GM23338 (cell line): ENCODE measurements around the gene IBA57. TPM values are rescaled to one million over a fixed set of nuclear protein-coding genes. Genes with fewer than 3 reads are reported as not detected.

Source experiments
- CREB1 ChIP-seq: fragments of 250-450 bp; sonication (Bioruptor Pico); IDR thresholded peaks from 2 replicates; pipeline ENCODE4 v1.5.0; 2020; ENCODE audit warnings: low read depth, mild to moderate bottlenecking, moderate library complexity
- CTCF ChIP-seq, 2 experiments: fragments of 200-600 bp in 1 of 2; sonication (generic) in 1 of 2; conservative IDR thresholded peaks; 2 replicates each; pipeline versions ENCODE4 v1.5.1 to v1.6.1; 2016 to 2017; ENCODE audit warnings: antibody characterized with exemption in 2 of 2, low read depth in 2 of 2, mild to moderate bottlenecking in 2 of 2, moderate library complexity in 1 of 2
- ETS1 ChIP-seq: IDR thresholded peaks from 2 replicates; pipeline ENCODE4 v1.6.1; 2016; ENCODE audit warnings: antibody characterized with exemption
- EZH2 ChIP-seq: fragments of 200-600 bp; sonication (generic); IDR thresholded peaks from one replicate; pipeline ENCODE4 v1.8.0; 2017; ENCODE audit warnings: antibody characterized with exemption, mild to moderate bottlenecking, low read depth; ENCODE audit not compliant: unreplicated experiment
- EZH2phosphoT487 ChIP-seq: fragments of 200-600 bp; sonication (generic); IDR thresholded peaks from one replicate; pipeline ENCODE4 v1.8.1; 2018; ENCODE audit warnings: antibody characterized with exemption; ENCODE audit not compliant: unreplicated experiment
- NANOG ChIP-seq: IDR thresholded peaks from 2 replicates; pipeline ENCODE4 v1.6.1; 2016; ENCODE audit warnings: antibody characterized with exemption, borderline replicate concordance
- REST ChIP-seq: IDR thresholded peaks from one replicate; pipeline ENCODE4 v1.6.1; 2018; ENCODE audit warnings: antibody characterized with exemption; ENCODE audit not compliant: unreplicated experiment
- STAT1 ChIP-seq: IDR thresholded peaks from one replicate; pipeline ENCODE4 v1.6.1; 2016; ENCODE audit warnings: antibody characterized with exemption; ENCODE audit not compliant: unreplicated experiment
- ZNF114 ChIP-seq: fragments of 250-450 bp; sonication (Bioruptor Pico); IDR thresholded peaks from 2 replicates; pipeline ENCODE4 v1.5.0; 2020; ENCODE audit warnings: mild to moderate bottlenecking, moderate library complexity
- ZNF331 ChIP-seq: fragments of 250-450 bp; sonication (Bioruptor Pico); IDR thresholded peaks from 2 replicates; pipeline ENCODE4 v1.5.0; 2020; ENCODE audit warnings: low read depth, mild to moderate bottlenecking, moderate library complexity
- ZNF462 ChIP-seq: fragments of 250-450 bp; sonication (Bioruptor Pico); IDR thresholded peaks from 2 replicates; pipeline ENCODE4 v1.5.0; 2020; ENCODE audit warnings: mild to moderate bottlenecking, moderate library complexity
- polyA plus RNA-seq: library from polyadenylated mRNA; unstranded; fragments of >200 nt; fragmentation: Nextera tagmentation; extraction: Ambion mirVana; gene quantifications from 2 replicates; pipeline ENCODE4 v1.2.1, GENCODE V29; 2016
- total RNA-seq: library from RNA; depleted of rRNA; stranded (reverse); fragments of >200 nt; shearing (Covaris generic); gene quantifications from 2 replicates; pipeline ENCODE4 v1.2.3, GENCODE V29; 2014

Gene IBA57
- total and polyA plus RNA-seq, 2 experiments from 2014 or later, result 1.1 to 10.3 TPM

- TF ChIP-seq ZNF462 (CRISPR knock-in tag) (no peak), ZNF114 (CRISPR knock-in tag) (no peak), EZH2phosphoT487 (no peak), STAT1 (no peak), CREB1 (CRISPR knock-in tag) (peak; percentile 77), EZH2 (no peak), CTCF (conservative IDR thresholded peaks at IDR 0.05; ENCODE audit: low read depth in 2 of 2) (peak; percentile 41 to 73), REST (no peak), ZNF331 (no peak), NANOG (no peak), ETS1 (peak; percentile 66; the same call in 1 of the 2 replicates)
Measured at GRCh38 chr1:228212966-228213844, 47.6 kb downstream of the IBA57 start (continued).
